HG02973 (cell line): ENCODE data around the gene ZBTB40.

Experiments
- ATAC-seq: cut with Tn5 transposase; IDR thresholded peaks from one replicate; pipeline ENCODE4 v1.9.1; 2021; ENCODE audit warnings: moderate library complexity; ENCODE audit not compliant: unreplicated experiment

The ZBTB40 gene

DNA sequence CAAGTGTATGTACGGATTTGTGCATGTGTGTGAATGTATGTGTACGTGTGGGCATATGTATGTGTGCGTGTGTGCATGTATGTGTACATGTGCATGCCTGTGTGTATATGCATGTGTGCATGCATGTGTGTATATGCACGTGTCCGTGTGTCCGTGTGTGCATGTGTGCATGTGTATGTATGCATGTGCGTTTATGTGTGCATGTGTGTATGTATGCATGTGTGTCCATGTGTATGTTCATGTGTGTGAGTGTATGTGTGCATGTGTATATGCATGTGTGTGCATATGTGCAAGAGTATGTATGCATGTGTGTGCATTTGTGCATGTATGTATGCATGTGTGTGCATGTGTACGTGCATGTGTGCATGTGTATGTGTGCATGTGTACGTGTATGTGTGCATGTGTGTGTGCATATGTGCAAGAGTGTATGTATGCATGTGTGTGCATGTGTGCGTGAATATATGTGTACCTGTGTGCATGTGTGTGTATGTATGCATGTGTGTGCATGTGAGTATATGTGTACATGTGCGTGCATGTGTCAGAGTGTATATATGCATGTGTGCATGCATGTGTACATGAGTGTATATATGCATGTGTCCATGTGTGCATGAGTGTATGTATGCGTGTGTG is 127.2 kb downstream of the ZBTB40 start:
- no peak for ATAC-seq

DNA sequence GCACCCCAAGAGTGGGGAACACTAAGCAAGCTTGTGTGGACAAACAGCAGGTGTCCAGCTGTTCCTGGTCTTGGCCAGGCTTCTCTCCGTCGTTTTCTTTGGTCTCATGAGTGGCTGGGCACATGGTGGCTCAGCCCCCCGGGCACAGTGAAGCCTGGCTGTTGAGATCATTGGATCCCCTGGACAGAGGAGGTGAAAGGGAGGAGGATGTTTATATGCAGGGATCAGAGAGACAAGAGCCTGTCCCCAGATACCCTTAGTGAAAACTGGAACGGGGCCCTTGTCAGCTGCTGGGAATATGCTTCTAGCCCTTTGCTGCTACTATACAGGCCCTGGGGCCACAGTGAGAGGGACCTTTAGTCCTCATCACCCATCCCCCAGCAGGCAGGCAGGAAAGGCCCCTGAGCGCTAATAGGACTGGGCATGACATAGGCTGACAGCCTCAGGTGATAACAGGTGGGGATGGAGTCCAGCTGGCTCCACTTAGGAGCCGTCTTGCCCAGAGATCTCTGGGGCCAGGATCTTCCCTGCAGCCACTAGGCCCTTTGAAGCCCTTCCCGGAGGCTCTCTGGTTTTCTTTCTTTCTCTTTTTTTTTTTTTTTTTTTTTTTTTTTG is 128.0 kb downstream of the ZBTB40 start:
- no peak for ATAC-seq
